ENCODE results near the gene RANGAP1.

- no peak for TF ChIP-seq CTCF (IDR thresholded peaks at IDR 0.05)
- TF ChIP-seq EP300 (IDR thresholded peaks at IDR 0.05): no peak
- TF ChIP-seq POLR2A (IDR thresholded peaks at IDR 0.05): no peak
These were observed 59.0 kb downstream of the RANGAP1 start for GRCh38 chr22:41226723-41227655.
